NCI-H524 (cell line): ENCODE measurements around the gene SORD.

Experiments
- DNase-seq, 2 experiments: peaks; one replicate each; lab custom pipeline; 2025; lab: John Stamatoyannopoulos, UW

Gene SORD

DNA sequence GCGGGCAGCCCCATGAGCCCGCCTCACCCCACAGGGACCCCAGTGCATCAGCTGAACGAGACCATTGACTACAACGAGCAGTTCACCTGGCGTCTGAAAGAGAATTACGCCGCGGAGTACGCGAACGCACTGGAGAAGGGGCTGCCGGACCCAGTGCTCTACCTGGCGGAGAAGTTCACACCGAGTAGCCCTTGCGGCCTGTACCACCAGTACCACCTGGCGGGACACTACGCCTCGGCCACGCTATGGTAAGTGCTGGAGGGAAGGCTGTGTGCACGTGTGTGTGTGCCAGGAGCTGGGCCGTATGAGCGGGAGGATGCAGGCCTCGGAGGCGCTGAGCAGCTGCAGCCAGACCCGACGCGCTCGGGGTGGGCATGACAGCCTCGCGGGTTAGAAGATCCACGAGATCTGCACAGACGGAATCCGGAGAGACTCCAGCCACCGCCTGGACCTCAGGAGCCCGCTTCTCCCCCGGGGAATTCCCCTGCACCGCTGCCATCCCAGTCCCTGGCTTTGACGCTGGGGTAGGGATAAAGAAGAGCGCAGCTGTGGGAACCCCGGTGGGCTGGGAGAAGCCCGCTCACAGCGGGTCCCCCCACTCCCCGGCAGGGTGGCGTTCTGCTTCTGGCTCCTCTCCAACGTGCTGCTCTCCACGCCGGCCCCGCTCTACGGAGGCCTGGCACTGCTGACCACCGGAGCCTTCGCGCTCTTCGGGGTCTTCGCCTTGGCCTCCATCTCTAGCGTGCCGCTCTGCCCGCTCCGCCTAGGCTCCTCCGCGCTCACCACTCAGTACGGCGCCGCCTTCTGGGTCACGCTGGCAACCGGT lies 93.7 kb downstream of the SORD start:
- peak in 1 of 2 experiments; percentile 52 for DNase-seq

DNA sequence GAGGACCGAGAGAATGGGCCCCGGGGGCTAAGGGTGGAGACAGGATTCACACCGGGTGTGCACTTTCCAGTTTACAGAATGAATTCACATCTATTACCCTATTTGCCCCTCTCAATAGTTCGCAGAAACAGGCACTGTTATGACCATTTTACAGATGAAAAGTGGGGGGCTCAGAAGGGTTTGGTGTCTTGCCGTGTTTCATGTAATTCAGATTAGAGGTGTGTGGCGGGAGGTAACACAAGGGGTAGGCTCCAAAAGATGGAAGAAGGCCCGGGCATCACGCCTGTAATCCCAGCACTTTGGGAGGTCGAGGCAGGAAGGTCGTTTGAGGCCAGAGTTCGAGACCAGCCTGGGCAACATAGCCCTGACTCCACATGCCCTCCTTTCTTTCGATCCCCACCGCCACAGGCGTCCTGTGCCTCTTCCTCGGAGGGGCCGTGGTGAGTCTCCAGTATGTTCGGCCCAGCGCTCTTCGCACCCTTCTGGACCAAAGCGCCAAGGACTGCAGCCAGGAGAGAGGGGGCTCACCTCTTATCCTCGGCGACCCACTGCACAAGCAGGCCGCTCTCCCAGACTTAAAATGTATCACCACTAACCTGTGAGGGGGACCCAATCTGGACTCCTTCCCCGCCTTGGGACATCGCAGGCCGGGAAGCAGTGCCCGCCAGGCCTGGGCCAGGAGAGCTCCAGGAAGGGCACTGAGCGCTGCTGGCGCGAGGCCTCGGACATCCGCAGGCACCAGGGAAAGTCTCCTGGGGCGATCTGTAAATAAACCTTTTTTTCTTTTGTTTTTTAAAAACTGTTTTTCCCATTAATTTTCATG lies 94.5 kb downstream of the SORD start:
- no peak for DNase-seq

DNA sequence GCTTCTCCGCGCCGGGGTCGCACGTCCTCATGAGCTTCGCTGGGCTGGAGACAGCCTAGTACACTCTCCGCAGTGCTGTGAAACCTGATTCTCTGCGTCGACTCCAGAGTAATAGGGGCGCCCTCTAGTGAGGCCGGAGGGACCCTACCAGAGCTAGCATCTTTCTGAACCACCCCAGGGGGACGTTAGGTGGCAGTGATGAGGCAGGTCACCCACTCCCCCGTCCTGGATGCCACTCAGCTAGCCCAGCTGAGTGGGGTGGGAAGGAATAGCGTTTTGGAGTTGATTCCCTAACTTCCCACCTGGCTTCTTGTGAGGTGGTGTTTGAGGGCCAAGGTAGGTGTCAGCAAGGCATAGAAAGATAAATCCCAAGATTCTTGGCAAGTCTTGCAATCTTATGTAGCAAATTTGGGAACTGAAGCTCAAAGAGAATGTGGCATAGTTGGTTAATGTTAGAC lies 95.2 kb downstream of the SORD start:
- peak; percentile 92 to 95 for DNase-seq

DNA sequence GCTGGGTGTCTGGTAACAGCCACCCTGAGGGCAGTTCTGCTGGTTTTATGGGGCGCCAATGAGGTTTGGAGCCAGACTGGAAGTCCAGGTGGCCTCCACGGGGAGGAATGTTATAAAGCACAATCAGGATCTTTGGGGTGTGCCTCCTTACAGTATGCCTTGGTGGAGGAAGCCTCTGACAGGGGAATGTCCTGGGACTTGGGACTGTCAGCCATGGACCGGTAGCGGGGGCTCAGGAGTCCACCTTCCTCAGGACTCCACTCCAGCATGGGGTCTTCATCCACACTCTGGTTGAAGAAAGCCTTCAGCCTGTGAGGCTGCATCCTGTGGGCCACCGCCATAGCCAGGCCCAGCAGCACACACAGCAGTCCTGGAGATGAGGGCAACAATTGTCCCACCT lies 96.0 kb downstream of the SORD start:
- DNase-seq: no peak

DNA sequence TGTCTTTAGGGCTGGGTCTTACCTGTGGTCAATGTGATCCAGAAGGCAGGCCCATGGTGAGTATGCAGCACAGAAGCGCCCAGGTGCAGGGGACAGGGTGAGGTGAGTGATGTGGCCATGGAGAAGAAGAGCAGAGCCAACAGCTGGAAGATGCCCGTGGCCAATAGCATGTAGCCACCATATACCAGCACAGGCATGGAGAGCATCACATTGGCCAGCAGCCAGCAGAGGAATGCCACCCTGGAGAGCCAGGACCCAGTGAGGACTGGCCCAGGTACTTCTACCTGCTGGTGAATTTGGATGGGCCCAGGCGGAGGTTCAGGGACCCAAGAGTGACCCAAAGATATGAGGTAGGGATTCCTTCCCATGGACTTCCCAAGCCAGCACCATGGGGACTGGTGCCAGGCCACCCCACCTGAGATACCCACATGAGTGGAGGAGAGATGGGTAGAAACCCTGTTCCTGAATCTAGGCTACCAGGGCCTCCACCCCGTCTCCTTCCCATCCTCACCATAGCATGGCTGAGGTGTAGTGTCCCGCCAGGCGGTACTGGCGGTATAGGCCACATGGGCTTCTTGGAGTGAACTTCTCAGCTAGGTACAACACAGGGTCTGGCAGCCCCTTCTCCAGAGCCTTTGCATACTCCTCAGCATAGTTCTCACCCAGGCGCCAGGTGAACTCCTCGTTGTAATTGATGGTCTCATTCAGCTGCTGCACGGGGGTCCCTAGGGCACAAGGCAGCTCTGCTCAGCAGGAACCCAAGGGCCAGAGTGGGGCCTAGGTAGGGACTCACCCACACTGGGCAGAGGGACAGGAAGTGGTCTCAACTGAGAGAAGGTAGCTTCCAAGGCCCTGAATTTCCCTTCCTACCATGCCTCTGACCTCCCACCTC lies 97.3 kb downstream of the SORD start:
- no peak for DNase-seq

DNA sequence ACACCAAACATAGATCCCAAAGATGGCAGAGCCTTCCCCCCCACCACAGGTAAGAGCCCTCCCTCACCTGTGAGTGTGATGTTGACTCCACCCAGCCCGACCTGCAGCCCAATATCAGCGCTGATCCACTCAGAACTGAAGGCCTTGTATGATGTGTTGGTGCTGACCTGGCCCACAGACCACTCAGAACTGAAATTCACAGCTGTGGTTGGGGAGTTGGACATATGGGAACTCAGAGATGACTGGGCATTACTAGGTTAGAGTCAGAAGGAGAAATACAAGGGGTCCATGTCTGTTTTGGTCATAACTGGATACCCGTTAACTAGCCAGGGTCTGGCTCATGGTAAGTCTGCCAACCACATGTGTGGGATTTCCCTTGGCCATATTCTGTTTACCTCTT lies 98.0 kb downstream of the SORD start:
- no peak for DNase-seq

DNA sequence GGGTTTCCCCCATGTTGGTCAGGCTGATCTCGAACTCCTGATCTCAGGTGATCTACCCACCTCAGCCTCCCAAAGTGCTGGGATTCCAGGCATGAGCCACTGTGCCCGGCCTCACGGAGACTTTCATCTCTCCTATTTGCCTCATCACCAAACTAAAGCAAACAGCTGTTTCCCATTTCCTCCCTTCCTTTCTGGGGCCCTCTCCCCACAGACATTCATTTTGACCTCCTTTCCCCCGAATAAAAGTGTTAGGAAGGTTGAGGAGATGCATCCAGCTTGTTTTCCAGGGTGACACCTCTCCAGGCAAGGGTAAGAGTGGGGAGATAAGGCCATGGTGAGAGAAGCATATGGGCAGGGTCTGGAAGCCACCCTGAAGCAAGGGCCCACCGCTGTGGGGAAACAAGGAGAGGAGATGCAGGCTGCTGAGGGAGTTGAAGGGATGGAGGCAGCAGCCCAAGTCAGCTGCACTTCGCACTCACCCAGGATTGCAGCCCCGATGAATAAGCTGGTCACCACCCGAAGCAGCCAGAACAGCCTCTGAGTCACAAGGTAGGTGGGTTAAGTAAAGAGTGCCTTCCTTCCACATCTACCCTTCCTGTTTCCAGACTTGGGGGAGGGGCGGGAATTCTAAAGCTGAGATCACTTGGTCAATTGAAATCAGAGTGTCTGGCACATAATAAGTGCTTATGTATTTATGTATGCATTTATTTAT lies 98.9 kb downstream of the SORD start:
- no peak for DNase-seq

DNA sequence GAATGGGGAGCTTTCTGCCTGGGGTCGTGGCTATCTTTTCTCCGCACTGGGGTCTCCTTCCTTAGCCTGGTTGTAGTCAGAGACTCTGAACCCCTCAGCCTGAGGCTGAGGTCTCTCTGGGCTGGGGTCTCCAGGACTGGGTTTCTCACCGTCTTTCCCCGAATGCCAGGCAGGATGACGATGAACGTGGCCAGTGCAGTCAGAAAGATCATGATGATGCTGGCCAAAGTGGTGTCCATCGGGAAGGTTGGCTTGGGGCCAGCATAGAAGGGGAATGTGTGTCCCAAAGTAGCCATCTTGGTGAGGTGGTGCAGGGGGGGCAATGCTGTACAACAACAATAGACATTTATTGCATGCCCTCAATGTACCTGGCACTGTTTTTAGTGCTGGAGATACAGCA lies 99.7 kb downstream of the SORD start:
- no peak for DNase-seq

DNA sequence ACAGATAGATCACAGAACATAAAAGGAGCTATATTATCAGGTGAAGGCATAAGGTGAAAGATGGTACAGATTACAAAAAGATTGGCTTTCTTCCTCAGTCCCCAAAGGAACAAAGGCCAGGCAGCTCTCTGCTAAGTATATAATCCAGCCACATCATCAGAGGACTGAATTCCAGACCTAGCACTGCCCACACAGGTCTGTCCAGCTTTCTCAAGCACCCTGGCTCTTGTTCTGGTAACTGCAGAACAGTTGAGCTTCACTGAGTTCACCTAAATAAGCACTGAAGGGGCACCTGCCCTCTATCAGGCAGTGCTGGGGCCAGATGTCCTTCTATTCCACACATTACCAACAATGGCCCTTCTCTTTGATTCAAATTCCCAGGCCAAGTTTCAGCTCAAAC lies 100.4 kb downstream of the SORD start:
- DNase-seq: no peak

DNA sequence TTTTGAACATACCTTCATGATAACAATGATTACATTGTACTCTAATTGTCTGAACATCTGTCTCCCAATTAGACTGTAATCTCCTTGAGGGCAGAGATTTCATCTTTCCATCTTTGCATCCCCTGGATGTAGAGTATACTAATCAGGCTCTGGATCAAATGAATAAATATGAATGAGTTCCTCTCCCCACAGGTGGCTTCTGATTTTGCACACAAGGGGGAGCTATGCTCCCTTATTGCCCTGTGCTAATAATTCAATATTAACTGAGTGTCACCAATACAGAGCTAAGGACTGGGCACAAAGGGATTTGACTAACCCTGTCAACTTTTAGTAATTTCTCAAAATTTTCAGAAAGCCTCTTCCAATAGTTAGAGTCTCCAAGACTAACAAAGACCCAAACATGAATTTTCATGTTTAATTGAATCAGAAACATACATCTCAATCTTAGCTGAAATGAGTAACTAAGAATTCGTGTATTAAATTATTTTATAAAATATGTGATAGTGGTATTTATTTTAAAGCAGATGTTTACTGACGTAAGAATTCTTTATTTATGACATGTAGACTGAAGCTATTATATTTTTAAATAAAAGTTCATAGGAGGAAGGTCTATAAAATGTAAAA lies 103.7 kb downstream of the SORD start:
- DNase-seq: peak; percentile 50 to 74
